Uterus (tissue), 4 donors: ENCODE data around the gene SPEF2. TPM values are rescaled to one million over a fixed set of nuclear protein-coding genes. Genes with fewer than 3 reads are reported as not detected.

Experiments
- DNase-seq, 2 donors: peaks; one replicate each; pipeline ENCODE4 v3.0.0-alpha.2; 2019 to 2020
- H3K27ac ChIP-seq, 2 donors: fragments of 200-600 bp; sonication (generic); 1 replicate in 1 of 2; 2 replicates in 1 of 2; pipeline ENCODE4 v1.5.1; 2016 to 2018
- H3K27me3 ChIP-seq, 2 donors: fragments of 200-600 bp; sonication (generic); one replicate each; pipeline ENCODE4 v1.5.1; 2018 to 2019; ENCODE audit warnings: control low read depth in 1 of 2
- H3K36me3 ChIP-seq, 2 donors: fragments of 200-600 bp; sonication (generic); one replicate each; pipeline ENCODE4 v1.5.1; 2019; ENCODE audit warnings: control low read depth in 1 of 2
- H3K4me1 ChIP-seq, 2 donors: fragments of 200-600 bp; sonication (generic); one replicate each; pipeline ENCODE4 v1.5.1; 2018 to 2019; ENCODE audit warnings: control low read depth in 1 of 2
- H3K4me3 ChIP-seq, 2 donors: fragments of 200-600 bp; sonication (generic); 1 replicate in 1 of 2; 2 replicates in 1 of 2; pipeline ENCODE4 v1.5.1; 2018 to 2019; ENCODE audit warnings: mild to moderate bottlenecking in 1 of 2
- H3K9me3 ChIP-seq, 2 donors: fragments of 200-600 bp; sonication (generic); one replicate each; pipeline ENCODE4 v1.5.1; 2019; ENCODE audit warnings: control low read depth in 1 of 2
- POLR2A ChIP-seq, 2 donors: fragments of 450-650 bp; IDR thresholded peaks; one replicate each; pipeline ENCODE4 v1.6.1; 2016; ENCODE audit warnings: antibody characterized with exemption in 2 of 2, mild to moderate bottlenecking in 1 of 2, moderate library complexity in 1 of 2
- intact Hi-C: fragments of 100-400 bp; cut with DNase I; formaldehyde crosslinking; loops from one replicate; pipeline ENCODE4 v1.15.1; 2023; ENCODE audit warnings: low total_unique reads
- total RNA-seq, 4 donors: library from RNA; depleted of rRNA in 3 of 4; stranded (reverse); fragments of >200 nt in 3 of 4; gene quantifications; one replicate each; pipeline versions ENCODE4 v1.1.0 to v1.2.4, GENCODE V29; 2014 to 2023
- TF ChIP-seq, protein P1 (sequence below), 4 experiments: fragments of 200-600 bp in 2 of 4; fragments of 450-650 bp in 2 of 4; sonication (generic) in 2 of 4; IDR thresholded peaks; one replicate each; pipeline ENCODE4 v1.5.1; 2016 to 2019; ENCODE audit warnings: antibody characterized with exemption in 4 of 4, mild to moderate bottlenecking in 2 of 4, moderate library complexity in 1 of 4
- donor health status: DM: yes; HTN: yes; CAD: no.

The SPEF2 gene
- total RNA-seq, 4 donors from 2014 or later = 3.3 to 71.0 (median 20.9) TPM

DNA sequence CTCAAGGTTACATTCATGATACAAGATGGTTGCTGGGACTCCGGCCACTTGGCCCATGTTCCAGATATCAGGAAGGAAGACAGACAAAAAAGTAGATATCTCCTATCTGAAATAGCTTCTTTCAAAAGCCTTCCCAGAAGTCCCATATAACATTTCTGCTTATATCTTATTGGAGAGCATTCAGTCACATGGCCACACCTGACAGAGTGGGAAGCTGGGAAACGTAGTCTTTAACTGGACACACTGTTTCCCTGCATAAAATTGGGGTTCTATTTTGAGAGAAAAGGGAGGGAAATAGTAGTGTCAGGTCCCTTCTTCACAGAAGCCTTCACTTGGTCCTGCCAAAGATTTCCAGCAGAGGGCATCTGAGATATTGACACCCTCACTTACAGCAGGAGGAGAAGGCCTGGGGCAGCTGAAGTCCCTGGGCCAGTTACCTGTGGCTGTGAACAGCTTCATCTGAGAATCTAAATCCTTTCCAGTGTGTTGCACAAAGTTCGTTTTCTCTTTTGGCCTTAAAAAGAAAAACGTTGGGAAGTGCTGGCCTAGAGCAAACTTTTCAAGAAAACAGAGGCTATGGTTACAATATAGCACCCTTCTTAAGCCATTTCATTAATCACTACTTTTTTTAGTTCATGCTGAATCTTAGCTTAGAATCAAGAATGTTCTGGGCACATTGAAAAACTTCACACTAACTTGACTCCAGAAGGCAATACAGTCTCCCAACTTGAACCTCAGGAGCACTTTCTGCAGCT, 33.5 kb downstream of the SPEF2 start:
- Histone ChIP-seq H3K27ac (no peak overlapping the region), H3K27me3 (no peaks in the 10 kb centered on the region), H3K9me3 (no peaks in the 10 kb centered on the region), H3K4me3 (no peak overlapping the region), H3K36me3 (no peaks in the 10 kb centered on the region), H3K4me1 (no peaks in the 10 kb centered on the region)
- intact Hi-C loops = no loop called here
- no peak for TF ChIP-seq POLR2A (IDR thresholded peaks at IDR 0.05)
- TF ChIP-seq, protein P1, sequence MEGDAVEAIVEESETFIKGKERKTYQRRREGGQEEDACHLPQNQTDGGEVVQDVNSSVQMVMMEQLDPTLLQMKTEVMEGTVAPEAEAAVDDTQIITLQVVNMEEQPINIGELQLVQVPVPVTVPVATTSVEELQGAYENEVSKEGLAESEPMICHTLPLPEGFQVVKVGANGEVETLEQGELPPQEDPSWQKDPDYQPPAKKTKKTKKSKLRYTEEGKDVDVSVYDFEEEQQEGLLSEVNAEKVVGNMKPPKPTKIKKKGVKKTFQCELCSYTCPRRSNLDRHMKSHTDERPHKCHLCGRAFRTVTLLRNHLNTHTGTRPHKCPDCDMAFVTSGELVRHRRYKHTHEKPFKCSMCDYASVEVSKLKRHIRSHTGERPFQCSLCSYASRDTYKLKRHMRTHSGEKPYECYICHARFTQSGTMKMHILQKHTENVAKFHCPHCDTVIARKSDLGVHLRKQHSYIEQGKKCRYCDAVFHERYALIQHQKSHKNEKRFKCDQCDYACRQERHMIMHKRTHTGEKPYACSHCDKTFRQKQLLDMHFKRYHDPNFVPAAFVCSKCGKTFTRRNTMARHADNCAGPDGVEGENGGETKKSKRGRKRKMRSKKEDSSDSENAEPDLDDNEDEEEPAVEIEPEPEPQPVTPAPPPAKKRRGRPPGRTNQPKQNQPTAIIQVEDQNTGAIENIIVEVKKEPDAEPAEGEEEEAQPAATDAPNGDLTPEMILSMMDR (IDR thresholded peaks at IDR 0.05) = peak in 1 of 4 experiments; percentile 21
- DNase-seq = no peak

- Histone ChIP-seq H3K36me3 (peaks cover 0 to 2% of the 10 kb centered on the region in 2 donors), H3K27me3 (no peaks in the 10 kb centered on the region), H3K4me3 (no peak overlapping the region), H3K4me1 (no peaks in the 10 kb centered on the region), H3K27ac (no peak overlapping the region), H3K9me3 (no peaks in the 10 kb centered on the region)
- intact Hi-C loops = no loop called here
- DNase-seq = no peak
- TF ChIP-seq, protein P1 (IDR thresholded peaks at IDR 0.05) = no peak
- no peak for TF ChIP-seq POLR2A (IDR thresholded peaks at IDR 0.05)
These were observed 39.1 kb downstream of the SPEF2 start for GRCh38 chr5:35656721-35657120.

DNA sequence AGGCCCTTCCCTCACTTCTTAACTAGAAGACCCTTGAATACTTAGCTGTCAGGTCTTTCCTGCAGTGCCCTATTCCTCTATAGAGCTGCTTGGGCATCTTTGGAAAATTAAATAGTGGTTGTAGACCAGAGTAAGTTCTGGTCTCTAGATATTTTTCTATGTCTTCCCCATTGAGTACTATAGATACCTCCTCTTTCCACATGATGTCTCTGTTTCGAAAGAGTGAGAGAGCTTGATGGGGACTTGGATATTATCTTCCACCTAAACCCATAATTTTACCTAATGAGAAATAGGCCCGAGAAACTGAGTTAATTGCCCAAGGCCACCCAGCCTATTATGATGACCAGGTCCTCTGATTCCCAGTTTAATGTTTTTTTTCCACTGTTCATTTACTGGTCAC, 40.2 kb downstream of the SPEF2 start:
- Histone ChIP-seq H3K27me3 (no peaks in the 10 kb centered on the region), H3K4me3 (no peak overlapping the region), H3K4me1 (no peaks in the 10 kb centered on the region), H3K36me3 (peaks cover 0 to 2% of the 10 kb centered on the region in 2 donors), H3K9me3 (no peaks in the 10 kb centered on the region), H3K27ac (no peak overlapping the region)
- TF ChIP-seq, protein P1 (IDR thresholded peaks at IDR 0.05) = no peak
- no peak for TF ChIP-seq POLR2A (IDR thresholded peaks at IDR 0.05)
- intact Hi-C loops = no loop called here
- DNase-seq = no peak

DNA sequence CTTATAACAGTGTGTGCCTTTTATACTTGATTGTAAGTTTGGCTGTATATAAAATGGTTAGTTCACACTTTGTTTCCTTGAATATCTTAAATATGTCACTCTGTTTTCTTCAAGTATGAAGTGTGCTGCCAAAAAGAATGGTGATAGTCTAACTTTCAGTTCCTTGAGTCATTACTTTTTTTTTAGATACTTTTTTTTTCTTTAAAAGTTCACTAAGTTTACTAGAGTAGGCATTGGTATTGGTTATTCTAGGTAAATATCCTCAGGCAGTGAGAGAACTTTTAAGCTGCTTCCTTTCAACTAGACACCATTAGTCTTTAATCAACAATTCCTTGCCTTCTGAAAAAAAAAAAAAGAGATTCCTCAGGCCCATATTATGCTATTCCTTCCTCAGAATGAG, 41.9 kb downstream of the SPEF2 start:
- Histone ChIP-seq H3K4me1 (no peaks in the 10 kb centered on the region), H3K4me3 (no peak overlapping the region), H3K27me3 (no peaks in the 10 kb centered on the region), H3K9me3 (no peaks in the 10 kb centered on the region), H3K27ac (no peak overlapping the region), H3K36me3 (peaks cover 0 to 2% of the 10 kb centered on the region in 2 donors)
- intact Hi-C loops = no loop called here
- no peak for TF ChIP-seq POLR2A (IDR thresholded peaks at IDR 0.05)
- TF ChIP-seq, protein P1 (IDR thresholded peaks at IDR 0.05) = no peak
- no peak for DNase-seq

DNA sequence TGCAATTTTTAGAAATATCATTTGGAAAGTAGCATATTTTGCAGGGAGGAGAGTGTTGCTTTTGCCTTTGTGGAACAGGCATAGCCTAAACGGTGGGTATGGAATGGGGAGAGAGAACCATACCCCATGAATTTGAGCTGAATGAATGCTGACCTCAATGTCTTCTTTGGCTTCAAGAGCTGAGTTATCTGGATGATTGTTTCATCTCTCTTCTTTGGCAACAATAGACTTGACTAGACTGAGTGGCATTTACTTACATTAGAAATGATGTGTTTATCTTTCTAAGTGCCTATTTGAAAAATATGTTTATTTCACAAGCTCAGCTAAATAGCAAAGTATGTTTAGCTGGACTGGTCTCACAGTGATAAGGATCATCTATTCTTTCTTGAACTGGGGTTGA, 42.8 kb downstream of the SPEF2 start:
- DNase-seq = no peak
- H3K36me3 ChIP-seq = peaks cover 0 to 2% of the 10 kb centered on the region in 2 donors
- H3K9me3 ChIP-seq = no peaks in the 10 kb centered on the region
- no peaks in the 10 kb centered on the region for H3K4me1 ChIP-seq
- H3K27me3 ChIP-seq = no peaks in the 10 kb centered on the region
- no peak overlapping the region for H3K27ac ChIP-seq
- no peak overlapping the region for H3K4me3 ChIP-seq
- TF ChIP-seq POLR2A (IDR thresholded peaks at IDR 0.05) = no peak
- TF ChIP-seq, protein P1 (IDR thresholded peaks at IDR 0.05) = no peak
- intact Hi-C loops = no loop called here
